A549 (cell line): ENCODE results near the gene DOK7. TPM values are rescaled to one million over a fixed set of nuclear protein-coding genes. Genes with fewer than 3 reads are reported as not detected.

Experiments used
- ATAC-seq, 2 experiments: fragments of 200-7000 bp in 1 of 2; fragments of >200 bp in 1 of 2; cut with Nextera tagmentation in 1 of 2; cut with Tn5 transposase in 1 of 2; 3 replicates each; pipeline versions ENCODE4 v1.8.0 to v1.9.1; 2018 to 2020; ENCODE audit warnings: mild to moderate bottlenecking in 1 of 2, moderate library complexity in 1 of 2
- CTCF ChIA-PET: fragments of 300-600 bp; sonication (Branson Sonifier 250); formaldehyde crosslinking; extraction: SDS; loops from one replicate; lab custom pipeline; 2021; ENCODE audit warnings: antibody characterized with exemption, inconsistent platforms; lab: Yijun Ruan, JAX
- POLR2A ChIA-PET: fragments of 350-600 bp; formaldehyde crosslinking; extraction: SDS; loops from one replicate; lab custom pipeline; 2021; ENCODE audit warnings: antibody characterized with exemption, inconsistent platforms; lab: Yijun Ruan, JAX
- DNase-seq, 2 experiments: peaks; one replicate each; pipeline versions ENCODE4 v3.0.0 to v3.0.0-alpha.2; 2011 to 2016; ENCODE audit warnings: low read depth in 1 of 2, low spot score in 1 of 2
- FAIRE-seq: peaks from 2 replicates; lab custom pipeline; 2011; peaks lifted over from hg19 to GRCh38; lab: Jason Lieb, UNC
- H3K27ac ChIP-seq, 2 experiments: fragments of >200 bp; sonication (Bioruptor Twin); formaldehyde crosslinking; 3 replicates each; pipeline ENCODE4 v1.5.1; 2016 to 2017
- H3K4me1 ChIP-seq: fragments of >200 bp; sonication (Bioruptor Twin); formaldehyde crosslinking; 3 replicates; pipeline ENCODE4 v1.6.1; 2016
- H3K4me2 ChIP-seq: fragments of >200 bp; sonication (Bioruptor Twin); formaldehyde crosslinking; 3 replicates; pipeline ENCODE4 v1.6.1; 2016
- H3K4me3 ChIP-seq: fragments of >200 bp; sonication (Bioruptor Twin); formaldehyde crosslinking; 3 replicates; pipeline ENCODE4 v1.5.1; 2016
- H3K9me3 ChIP-seq: fragments of >200 bp; sonication (Bioruptor Twin); formaldehyde crosslinking; 3 replicates; pipeline ENCODE4 v1.6.1; 2016
- CBX2 ChIP-seq: fragments of 200-600 bp; sonication (generic); IDR thresholded peaks from 2 replicates; pipeline ENCODE4 v1.6.1; 2016; ENCODE audit warnings: low read depth, mild to moderate bottlenecking, borderline replicate concordance
- CBX8 ChIP-seq: fragments of 200-600 bp; sonication (generic); IDR thresholded peaks from 2 replicates; pipeline ENCODE4 v1.6.1; 2016
- CEBPB ChIP-seq, 2 experiments: fragments of >200 bp in 1 of 2; sonication (Bioruptor Twin) in 1 of 2; formaldehyde crosslinking in 1 of 2; IDR thresholded peaks; 2 replicates each; pipeline ENCODE4 v1.6.1; 2012 to 2016
- ESRRA ChIP-seq: fragments of 150-350 bp; IDR thresholded peaks from 2 replicates; pipeline ENCODE4 v1.6.1; 2014; ENCODE audit warnings: mild to moderate bottlenecking, low read length, borderline replicate concordance
- GATA3 ChIP-seq: IDR thresholded peaks from 2 replicates; pipeline ENCODE4 v1.6.1; 2012; ENCODE audit warnings: borderline replicate concordance
- HOXA7 ChIP-seq: fragments of 250-450 bp; sonication (Bioruptor Pico); IDR thresholded peaks from 2 replicates; pipeline ENCODE4 v1.5.0; 2020; ENCODE audit warnings: mild to moderate bottlenecking, moderate library complexity
- HOXB5 ChIP-seq: fragments of 250-450 bp; sonication (Bioruptor Pico); IDR thresholded peaks from 2 replicates; pipeline ENCODE4 v1.5.0; 2020; ENCODE audit warnings: mild to moderate bottlenecking, moderate library complexity
- KDM1A ChIP-seq: fragments of 200-600 bp; sonication (generic); IDR thresholded peaks from 2 replicates; pipeline ENCODE4 v1.6.1; 2016; ENCODE audit warnings: low read depth, mild to moderate bottlenecking
- MAFK ChIP-seq: fragments of 450-650 bp; IDR thresholded peaks from 2 replicates; pipeline ENCODE4 v1.6.1; 2014; ENCODE audit not compliant: partially characterized antibody
- MYC ChIP-seq: IDR thresholded peaks from 2 replicates; pipeline ENCODE4 v1.6.1; 2012; ENCODE audit warnings: mild to moderate bottlenecking, inconsistent platforms, low read length, improper control_type of control experiment, borderline replicate concordance
- NR3C1 ChIP-seq: fragments of >200 bp; sonication (Bioruptor Twin); formaldehyde crosslinking; IDR thresholded peaks from 3 replicates; pipeline ENCODE4 v1.6.1; 2017
- POLR2A ChIP-seq: IDR thresholded peaks from 2 replicates; pipeline ENCODE4 v1.6.1; 2012; ENCODE audit warnings: mild to moderate bottlenecking, low read length
- POLR2AphosphoS2 ChIP-seq: conservative IDR thresholded peaks from 2 replicates; pipeline ENCODE4 v1.6.1; 2012; ENCODE audit warnings: low read length, improper control_type of control experiment, inconsistent platforms
- SMC3 ChIP-seq: fragments of >200 bp; sonication (Bioruptor Twin); formaldehyde crosslinking; IDR thresholded peaks from 3 replicates; pipeline ENCODE4 v1.6.1; 2018; ENCODE audit warnings: inconsistent platforms
- SREBF2 ChIP-seq: fragments of 450-650 bp; IDR thresholded peaks from 2 replicates; pipeline ENCODE4 v1.6.1; 2014; ENCODE audit warnings: mild to moderate bottlenecking, moderate library complexity
- WGBS: methylation state at CpG from one replicate; pipeline ENCODE4 v1.1.6; 2017; ENCODE audit errors: missing lambda C conversion rate; 5-methylcytosine and 5-hydroxymethylcytosine counted together
- polyA plus RNA-seq, 4 experiments: library from polyadenylated mRNA; depleted of rRNA in 3 of 4; stranded (reverse); fragments of >200 nt; fragmentation: RNase III in 1 of 4; extraction: RNeasy Plus Mini Kit Qiagen cat#74134 plus additional on column Dnase treatment in 1 of 4; gene quantifications; 2 replicates in 3 of 4; 3 replicates in 1 of 4; pipeline ENCODE4 v1.2.3, GENCODE V29; 2011 to 2017
- TF ChIP-seq, protein P1 (sequence below): fragments of 200-600 bp; sonication (generic); IDR thresholded peaks from 2 replicates; pipeline ENCODE4 v1.6.1; 2016; ENCODE audit warnings: antibody characterized with exemption, mild to moderate bottlenecking, moderate library complexity
- TF ChIP-seq, protein P2 (sequence below): IDR thresholded peaks from 2 replicates; pipeline ENCODE4 v1.6.1; 2012
- TF ChIP-seq, protein P3 (sequence below): fragments of 450-650 bp; IDR thresholded peaks from 2 replicates; pipeline ENCODE4 v1.6.1; 2014; ENCODE audit warnings: antibody characterized with exemption
- TF ChIP-seq, protein P4 (sequence below): fragments of 150-350 bp; IDR thresholded peaks from 2 replicates; pipeline ENCODE4 v1.6.1; 2014; ENCODE audit warnings: low read depth, mild to moderate bottlenecking, low read length
- TF ChIP-seq, protein P5 (sequence below): fragments of 250-450 bp; sonication (Bioruptor Pico); IDR thresholded peaks from 2 replicates; pipeline ENCODE4 v1.5.0; 2020; ENCODE audit warnings: low read depth, mild to moderate bottlenecking, moderate library complexity

The DOK7 gene
- polyA plus RNA-seq, 2 of the 4 experiments (the other 2 are of a cell fraction) = 0.17 to 0.21 TPM

DNA sequence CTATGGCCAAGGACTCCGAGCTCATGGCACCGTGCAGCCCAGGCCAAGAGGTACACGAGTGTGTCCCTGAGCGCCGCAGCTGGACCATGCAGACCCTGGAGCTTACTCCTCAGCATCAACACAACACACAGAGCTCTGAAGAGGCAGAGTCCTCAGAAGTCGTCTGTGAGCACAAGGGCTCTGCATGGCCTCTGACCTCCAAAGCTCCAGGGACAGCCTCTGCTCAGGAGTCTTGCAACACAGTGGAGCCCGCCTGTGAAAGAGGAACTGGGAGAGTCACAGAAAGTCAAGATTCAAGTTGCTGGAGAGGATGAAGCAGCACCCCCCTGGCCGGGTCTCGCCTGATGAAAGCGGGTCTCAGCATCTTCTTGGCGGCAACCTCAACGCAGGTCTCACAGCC lies 66.3 kb downstream of the DOK7 start:
- Histone ChIP-seq H3K4me3 (no peak overlapping the region), H3K4me1 (peaks cover 8% of the 10 kb centered on the region; the same call in 2 of the 3 replicates), H3K4me2 (no peak overlapping the region), H3K27ac (no peak overlapping the region), H3K9me3 (no peaks in the 10 kb centered on the region)
- POLR2A ChIA-PET = no interaction called here
- CTCF ChIA-PET = interaction anchor here (1.9 kb wide), 1 partner anchor 49 kb away, joined by 8 read pairs; no protein-coding TSS in a partner anchor
- 97% methylated on average over 11 of the region's 12 CpGs for WGBS
- TF ChIP-seq ESRRA = no peak
- TF ChIP-seq CBX2 = no peak
- TF ChIP-seq, protein P1, sequence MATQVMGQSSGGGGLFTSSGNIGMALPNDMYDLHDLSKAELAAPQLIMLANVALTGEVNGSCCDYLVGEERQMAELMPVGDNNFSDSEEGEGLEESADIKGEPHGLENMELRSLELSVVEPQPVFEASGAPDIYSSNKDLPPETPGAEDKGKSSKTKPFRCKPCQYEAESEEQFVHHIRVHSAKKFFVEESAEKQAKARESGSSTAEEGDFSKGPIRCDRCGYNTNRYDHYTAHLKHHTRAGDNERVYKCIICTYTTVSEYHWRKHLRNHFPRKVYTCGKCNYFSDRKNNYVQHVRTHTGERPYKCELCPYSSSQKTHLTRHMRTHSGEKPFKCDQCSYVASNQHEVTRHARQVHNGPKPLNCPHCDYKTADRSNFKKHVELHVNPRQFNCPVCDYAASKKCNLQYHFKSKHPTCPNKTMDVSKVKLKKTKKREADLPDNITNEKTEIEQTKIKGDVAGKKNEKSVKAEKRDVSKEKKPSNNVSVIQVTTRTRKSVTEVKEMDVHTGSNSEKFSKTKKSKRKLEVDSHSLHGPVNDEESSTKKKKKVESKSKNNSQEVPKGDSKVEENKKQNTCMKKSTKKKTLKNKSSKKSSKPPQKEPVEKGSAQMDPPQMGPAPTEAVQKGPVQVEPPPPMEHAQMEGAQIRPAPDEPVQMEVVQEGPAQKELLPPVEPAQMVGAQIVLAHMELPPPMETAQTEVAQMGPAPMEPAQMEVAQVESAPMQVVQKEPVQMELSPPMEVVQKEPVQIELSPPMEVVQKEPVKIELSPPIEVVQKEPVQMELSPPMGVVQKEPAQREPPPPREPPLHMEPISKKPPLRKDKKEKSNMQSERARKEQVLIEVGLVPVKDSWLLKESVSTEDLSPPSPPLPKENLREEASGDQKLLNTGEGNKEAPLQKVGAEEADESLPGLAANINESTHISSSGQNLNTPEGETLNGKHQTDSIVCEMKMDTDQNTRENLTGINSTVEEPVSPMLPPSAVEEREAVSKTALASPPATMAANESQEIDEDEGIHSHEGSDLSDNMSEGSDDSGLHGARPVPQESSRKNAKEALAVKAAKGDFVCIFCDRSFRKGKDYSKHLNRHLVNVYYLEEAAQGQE = no peak
- TF ChIP-seq SMC3 = no peak
- TF ChIP-seq HOXA7 (CRISPR knock-in tag) = no peak
- TF ChIP-seq, protein P2, sequence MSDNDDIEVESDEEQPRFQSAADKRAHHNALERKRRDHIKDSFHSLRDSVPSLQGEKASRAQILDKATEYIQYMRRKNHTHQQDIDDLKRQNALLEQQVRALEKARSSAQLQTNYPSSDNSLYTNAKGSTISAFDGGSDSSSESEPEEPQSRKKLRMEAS = no peak
- no peak for TF ChIP-seq MYC
- TF ChIP-seq MAFK = no peak
- TF ChIP-seq HOXB5 (CRISPR knock-in tag) = no peak
- TF ChIP-seq CEBPB (IDR thresholded peaks at IDR 0.05) = no peak
- TF ChIP-seq, protein P3, sequence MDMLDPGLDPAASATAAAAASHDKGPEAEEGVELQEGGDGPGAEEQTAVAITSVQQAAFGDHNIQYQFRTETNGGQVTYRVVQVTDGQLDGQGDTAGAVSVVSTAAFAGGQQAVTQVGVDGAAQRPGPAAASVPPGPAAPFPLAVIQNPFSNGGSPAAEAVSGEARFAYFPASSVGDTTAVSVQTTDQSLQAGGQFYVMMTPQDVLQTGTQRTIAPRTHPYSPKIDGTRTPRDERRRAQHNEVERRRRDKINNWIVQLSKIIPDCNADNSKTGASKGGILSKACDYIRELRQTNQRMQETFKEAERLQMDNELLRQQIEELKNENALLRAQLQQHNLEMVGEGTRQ = no peak
- no peak for TF ChIP-seq POLR2A
- TF ChIP-seq SREBF2 = no peak
- no peak for TF ChIP-seq POLR2AphosphoS2
- TF ChIP-seq NR3C1 = no peak
- TF ChIP-seq, protein P4, sequence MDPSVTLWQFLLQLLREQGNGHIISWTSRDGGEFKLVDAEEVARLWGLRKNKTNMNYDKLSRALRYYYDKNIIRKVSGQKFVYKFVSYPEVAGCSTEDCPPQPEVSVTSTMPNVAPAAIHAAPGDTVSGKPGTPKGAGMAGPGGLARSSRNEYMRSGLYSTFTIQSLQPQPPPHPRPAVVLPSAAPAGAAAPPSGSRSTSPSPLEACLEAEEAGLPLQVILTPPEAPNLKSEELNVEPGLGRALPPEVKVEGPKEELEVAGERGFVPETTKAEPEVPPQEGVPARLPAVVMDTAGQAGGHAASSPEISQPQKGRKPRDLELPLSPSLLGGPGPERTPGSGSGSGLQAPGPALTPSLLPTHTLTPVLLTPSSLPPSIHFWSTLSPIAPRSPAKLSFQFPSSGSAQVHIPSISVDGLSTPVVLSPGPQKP = no peak
- no peak for DNase-seq
- ATAC-seq = no peak
- FAIRE-seq = no peak

DNA sequence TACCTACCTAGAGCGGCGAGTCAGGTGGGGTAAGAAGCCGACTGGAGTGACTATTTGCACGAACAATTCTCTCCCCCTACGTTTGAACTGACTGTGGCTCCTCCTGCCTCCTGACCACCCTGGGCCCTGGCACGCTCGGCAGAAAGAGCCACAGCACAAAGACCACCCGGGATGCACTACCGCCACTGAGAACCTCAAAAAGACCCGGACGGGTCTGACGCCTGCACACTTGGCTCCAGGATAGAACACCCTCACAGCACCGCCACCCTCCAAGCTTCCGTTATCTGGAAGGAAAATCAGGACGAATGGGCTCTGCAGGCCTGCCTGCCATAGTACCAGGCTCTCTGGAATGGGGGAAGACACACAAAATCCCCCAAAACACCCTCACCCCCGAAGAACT lies 66.9 kb downstream of the DOK7 start:
- Histone ChIP-seq H3K27ac (no peak overlapping the region), H3K4me3 (no peak overlapping the region), H3K4me1 (peaks cover 8% of the 10 kb centered on the region; the same call in 2 of the 3 replicates), H3K9me3 (no peaks in the 10 kb centered on the region), H3K4me2 (no peak overlapping the region)
- CTCF ChIA-PET = no interaction called here
- DNase-seq (no peak), FAIRE-seq (no peak), ATAC-seq (no peak)
- 92% methylated on average over 16 of the region's 16 CpGs for WGBS
- TF ChIP-seq CBX8 = no peak
- POLR2A ChIA-PET = no interaction called here

DNA sequence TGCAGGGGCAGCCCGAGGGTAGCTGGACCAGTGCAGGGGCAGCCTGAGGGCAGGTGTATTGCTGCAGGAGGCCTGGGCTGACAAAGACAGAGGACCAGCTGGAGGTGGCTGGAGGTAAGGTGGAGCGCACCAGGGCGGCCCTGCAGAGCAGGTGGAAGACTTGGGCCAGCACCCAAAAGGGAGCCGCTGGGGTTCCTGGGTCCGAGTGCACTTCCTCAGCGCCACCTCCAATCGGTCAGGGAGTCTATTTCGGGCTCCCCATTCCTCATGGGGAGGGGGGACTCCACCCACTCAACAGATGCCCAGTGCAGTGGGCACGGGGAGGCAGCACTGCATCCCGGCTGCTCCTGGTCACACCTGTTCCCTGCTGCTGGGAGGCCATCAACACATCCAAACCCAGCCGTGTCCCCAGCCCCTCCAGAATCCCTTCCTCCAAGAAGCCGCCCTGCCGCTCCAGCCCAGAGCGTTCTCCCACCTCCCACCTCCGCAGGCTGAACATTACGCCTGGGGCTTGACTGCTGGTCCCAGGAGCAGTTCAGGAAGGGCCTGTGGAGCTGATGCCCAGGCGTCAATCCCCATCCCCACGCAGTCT lies 67.7 kb downstream of the DOK7 start:
- POLR2A ChIA-PET = no interaction called here
- no peak for TF ChIP-seq GATA3
- TF ChIP-seq, protein P5, sequence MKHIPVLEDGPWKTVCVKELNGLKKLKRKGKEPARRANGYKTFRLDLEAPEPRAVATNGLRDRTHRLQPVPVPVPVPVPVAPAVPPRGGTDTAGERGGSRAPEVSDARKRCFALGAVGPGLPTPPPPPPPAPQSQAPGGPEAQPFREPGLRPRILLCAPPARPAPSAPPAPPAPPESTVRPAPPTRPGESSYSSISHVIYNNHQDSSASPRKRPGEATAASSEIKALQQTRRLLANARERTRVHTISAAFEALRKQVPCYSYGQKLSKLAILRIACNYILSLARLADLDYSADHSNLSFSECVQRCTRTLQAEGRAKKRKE (CRISPR knock-in tag) = no peak
- no peak for TF ChIP-seq KDM1A
- TF ChIP-seq CEBPB (IDR thresholded peaks at IDR 0.05) = no peak
- TF ChIP-seq, all 56 proteins: peak for 0
- peak overlapping the region; percentile 96 for H3K4me2 ChIP-seq
- ATAC-seq (no peak), DNase-seq (no peak), FAIRE-seq (no peak)
- H3K4me1 ChIP-seq = peaks cover 8% of the 10 kb centered on the region; the same call in 2 of the 3 replicates
- H3K9me3 ChIP-seq = no peaks in the 10 kb centered on the region
- no peak overlapping the region for H3K27ac ChIP-seq
- CTCF ChIA-PET = no interaction called here
- peak overlapping the region; percentile 92; the same call in 2 of the 3 replicates for H3K4me3 ChIP-seq
- WGBS = 97% methylated on average over 13 of the region's 18 CpGs
